ENCODE measurements around the gene SLC25A12. TPM values are rescaled to one million over a fixed set of nuclear protein-coding genes. Genes with fewer than 3 reads are reported as not detected.
A peak's percentile ranks its signal among the peaks of the same experiment; 100 is the strongest.

SLC25A12 gene
- total RNA-seq, 1 experiment from 2014 or later: 28.8 TPM

DNA sequence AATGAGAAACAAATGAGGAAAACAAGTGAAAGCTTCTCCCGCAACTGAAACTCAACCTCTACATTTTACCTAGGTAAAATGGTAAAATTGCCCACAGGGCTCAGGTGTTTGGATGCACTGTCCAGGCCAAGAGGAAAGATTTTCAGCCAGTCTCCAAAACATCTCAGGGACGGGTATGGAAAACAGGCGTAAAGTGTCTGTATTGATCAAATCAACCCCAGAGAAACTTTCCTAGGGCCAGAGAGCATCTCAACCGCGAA lies 27.9 kb upstream of the SLC25A12 start:
- H3K4me1 ChIP-seq (replicated peaks; ENCODE audit: insufficient read depth): peaks cover 25% of the 10 kb centered on the region
- peak overlapping the region; percentile 41 for H3K27ac ChIP-seq
- DNase-seq: no peak
- peak overlapping the region; percentile 86 for H3K4me2 ChIP-seq
- no peaks in the 10 kb centered on the region for H3K9me3 ChIP-seq (ENCODE audit: insufficient read depth, low read depth)
- H2AFZ ChIP-seq: peak overlapping the region; percentile 94
- no peaks in the 10 kb centered on the region for H3K27me3 ChIP-seq (ENCODE audit: insufficient read depth, low read depth)
- ChIA-PET POLR2A (ENCODE audit: unreplicated experiment) (interaction anchor here (0.6 to 1.0 kb wide), 8 partner anchors 8 to 649 kb away, joined by 3 to 6 read pairs (median 5); partner anchors contain the start of genes DLX2 and DYNC1I2), CTCF (interaction anchor here (0.7 kb wide), 2 partner anchors 174 to 177 kb away, joined by 3 read pairs; no protein-coding TSS in a partner anchor)
- BruUV-seq (replicated peaks): no TSS peak
- H3K4me3 ChIP-seq: peak overlapping the region; percentile 68
- H4K20me1 ChIP-seq (ENCODE audit: insufficient read depth): peaks cover 10% of the 10 kb centered on the region; the same call in 1 of the 2 replicates
- H3K9me2 ChIP-seq (ENCODE audit: insufficient read depth): no peaks in the 10 kb centered on the region
- peaks cover 26% of the 10 kb centered on the region for H3F3A ChIP-seq (ENCODE audit: insufficient read depth, low read depth)
- peaks cover 43% of the 10 kb centered on the region for H3K79me2 ChIP-seq (ENCODE audit: low read depth)
- H3K36me3 ChIP-seq (ENCODE audit: low read depth): peaks cover 23% of the 10 kb centered on the region
- intact Hi-C loops (cut with micrococcal nuclease; ENCODE audit: unreplicated experiment): loop anchor here (1.0 to 5.0 kb wide), 6 partner anchors 28 to 543 kb away; partner anchors contain the start of genes DLX2, METAP1D and SLC25A12
- TF ChIP-seq CTCF (conservative IDR thresholded peaks at IDR 0.05) (no peak), EZH2 (IDR thresholded peaks at IDR 0.05; ENCODE audit: low read depth) (no peak)

DNA sequence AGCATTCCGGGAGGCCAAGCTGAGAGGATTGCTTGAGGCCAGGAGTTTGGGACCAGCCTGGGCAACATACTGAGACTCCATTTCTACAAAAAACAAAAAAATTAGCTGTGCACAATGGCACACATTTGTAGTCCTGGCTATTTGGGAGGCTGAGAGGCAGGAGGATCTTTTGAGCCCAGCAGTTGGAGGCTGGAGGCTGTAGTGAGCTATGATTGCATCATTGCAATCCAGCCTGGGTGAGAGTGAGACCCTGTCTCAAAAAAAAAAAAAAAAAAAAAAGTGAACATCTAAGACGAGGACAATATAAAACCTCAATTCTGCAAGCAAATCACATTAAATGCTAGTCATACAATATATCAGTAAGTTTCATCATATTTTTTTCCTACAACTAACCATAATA lies 25.4 kb upstream of the SLC25A12 start:
- no peak overlapping the region for H3K4me3 ChIP-seq
- no peak for TF ChIP-seq EZH2 (IDR thresholded peaks at IDR 0.05; ENCODE audit: low read depth)
- H4K20me1 ChIP-seq (ENCODE audit: insufficient read depth): peaks cover 6% of the 10 kb centered on the region; the same call in 1 of the 2 replicates
- peaks cover 26% of the 10 kb centered on the region for H3F3A ChIP-seq (ENCODE audit: insufficient read depth, low read depth)
- no peak overlapping the region for H3K4me2 ChIP-seq
- no peaks in the 10 kb centered on the region for H3K27me3 ChIP-seq (ENCODE audit: insufficient read depth, low read depth)
- peaks cover 18% of the 10 kb centered on the region for H3K79me2 ChIP-seq (ENCODE audit: low read depth)
- no peaks in the 10 kb centered on the region for H3K9me3 ChIP-seq (ENCODE audit: insufficient read depth, low read depth)
- peaks cover 21% of the 10 kb centered on the region for H3K4me1 ChIP-seq (replicated peaks; ENCODE audit: insufficient read depth)
- peaks cover 4% of the 10 kb centered on the region; the same call in 1 of the 2 replicates for H3K36me3 ChIP-seq (ENCODE audit: low read depth)
- no peaks in the 10 kb centered on the region for H3K9me2 ChIP-seq (ENCODE audit: insufficient read depth)
- no TSS peak for BruUV-seq (replicated peaks)
- no peak for DNase-seq
- CTCF ChIA-PET: no interaction called here
- POLR2A ChIA-PET (ENCODE audit: unreplicated experiment): interaction anchor here (0.7 kb wide), 1 partner anchor 180 kb away, joined by 3 read pairs; no protein-coding TSS in a partner anchor
- intact Hi-C loops (cut with micrococcal nuclease; ENCODE audit: unreplicated experiment): no loop called here
- no peak overlapping the region for H2AFZ ChIP-seq
- no peak overlapping the region for H3K27ac ChIP-seq

- no peaks in the 10 kb centered on the region for H3K27me3 ChIP-seq (ENCODE audit: insufficient read depth, low read depth)
- H3K9me2 ChIP-seq (ENCODE audit: insufficient read depth): no peaks in the 10 kb centered on the region
- no peaks in the 10 kb centered on the region for H3K9me3 ChIP-seq (ENCODE audit: insufficient read depth, low read depth)
- no peaks in the 10 kb centered on the region for H3K36me3 ChIP-seq (ENCODE audit: low read depth)
- CTCF ChIA-PET: interaction anchor here (0.6 kb wide), 1 partner anchor 25 kb away, joined by 5 read pairs; no protein-coding TSS in a partner anchor
- BruUV-seq (replicated peaks): no TSS peak
- H2AFZ ChIP-seq: peak overlapping the region; percentile 20; the same call in 1 of the 2 replicates
- no peaks in the 10 kb centered on the region for H3K4me1 ChIP-seq (replicated peaks; ENCODE audit: insufficient read depth)
- no peak for DNase-seq
- no peak overlapping the region for H3K4me2 ChIP-seq
- intact Hi-C loops (cut with micrococcal nuclease; ENCODE audit: unreplicated experiment): no loop called here
- POLR2A ChIA-PET (ENCODE audit: unreplicated experiment): interaction anchor here (0.6 to 1.0 kb wide), 2 partner anchors 9 to 236 kb away, joined by 5 to 7 read pairs; partner anchors contain the start of gene HAT1
- no peak overlapping the region for H3K4me3 ChIP-seq
- no peaks in the 10 kb centered on the region for H3F3A ChIP-seq (ENCODE audit: insufficient read depth, low read depth)
- H4K20me1 ChIP-seq (ENCODE audit: insufficient read depth): no peaks in the 10 kb centered on the region
- no peaks in the 10 kb centered on the region for H3K79me2 ChIP-seq (ENCODE audit: low read depth)
- no peak for TF ChIP-seq EZH2 (IDR thresholded peaks at IDR 0.05; ENCODE audit: low read depth)
- TF ChIP-seq CTCF (conservative IDR thresholded peaks at IDR 0.05): no peak
- no peak overlapping the region for H3K27ac ChIP-seq
These were observed 19.5 kb upstream of the SLC25A12 start for GRCh38 chr2:171913517-171913916.

GRCh38 chr2:171910494-171910893 lies 16.4 kb upstream of the SLC25A12 start:
- intact Hi-C loops (cut with micrococcal nuclease; ENCODE audit: unreplicated experiment): no loop called here
- H3K27ac ChIP-seq: no peak overlapping the region
- no peaks in the 10 kb centered on the region for H3K36me3 ChIP-seq (ENCODE audit: low read depth)
- no peak overlapping the region for H3K4me3 ChIP-seq
- H3F3A ChIP-seq (ENCODE audit: insufficient read depth, low read depth): no peaks in the 10 kb centered on the region
- H3K79me2 ChIP-seq (ENCODE audit: low read depth): no peaks in the 10 kb centered on the region
- DNase-seq: no peak
- CTCF ChIA-PET: no interaction called here
- no peak for TF ChIP-seq EZH2 (IDR thresholded peaks at IDR 0.05; ENCODE audit: low read depth)
- no peak for TF ChIP-seq CTCF (conservative IDR thresholded peaks at IDR 0.05)
- POLR2A ChIA-PET (ENCODE audit: unreplicated experiment): no interaction called here
- BruUV-seq (replicated peaks): no TSS peak
- H3K27me3 ChIP-seq (ENCODE audit: insufficient read depth, low read depth): no peaks in the 10 kb centered on the region
- H2AFZ ChIP-seq: no peak overlapping the region
- no peaks in the 10 kb centered on the region for H3K9me2 ChIP-seq (ENCODE audit: insufficient read depth)
- H3K4me1 ChIP-seq (replicated peaks; ENCODE audit: insufficient read depth): no peaks in the 10 kb centered on the region
- no peaks in the 10 kb centered on the region for H4K20me1 ChIP-seq (ENCODE audit: insufficient read depth)
- H3K9me3 ChIP-seq (ENCODE audit: insufficient read depth, low read depth): no peaks in the 10 kb centered on the region
- no peak overlapping the region for H3K4me2 ChIP-seq

Data from PC-9 (cell line).